ENCODE data around the gene TMEM161A. TPM values are rescaled to one million over a fixed set of nuclear protein-coding genes. Genes with fewer than 3 reads are reported as not detected.

TMEM161A gene
- total RNA-seq, 1 experiment from 2014 or later = 76.0 TPM

DNA sequence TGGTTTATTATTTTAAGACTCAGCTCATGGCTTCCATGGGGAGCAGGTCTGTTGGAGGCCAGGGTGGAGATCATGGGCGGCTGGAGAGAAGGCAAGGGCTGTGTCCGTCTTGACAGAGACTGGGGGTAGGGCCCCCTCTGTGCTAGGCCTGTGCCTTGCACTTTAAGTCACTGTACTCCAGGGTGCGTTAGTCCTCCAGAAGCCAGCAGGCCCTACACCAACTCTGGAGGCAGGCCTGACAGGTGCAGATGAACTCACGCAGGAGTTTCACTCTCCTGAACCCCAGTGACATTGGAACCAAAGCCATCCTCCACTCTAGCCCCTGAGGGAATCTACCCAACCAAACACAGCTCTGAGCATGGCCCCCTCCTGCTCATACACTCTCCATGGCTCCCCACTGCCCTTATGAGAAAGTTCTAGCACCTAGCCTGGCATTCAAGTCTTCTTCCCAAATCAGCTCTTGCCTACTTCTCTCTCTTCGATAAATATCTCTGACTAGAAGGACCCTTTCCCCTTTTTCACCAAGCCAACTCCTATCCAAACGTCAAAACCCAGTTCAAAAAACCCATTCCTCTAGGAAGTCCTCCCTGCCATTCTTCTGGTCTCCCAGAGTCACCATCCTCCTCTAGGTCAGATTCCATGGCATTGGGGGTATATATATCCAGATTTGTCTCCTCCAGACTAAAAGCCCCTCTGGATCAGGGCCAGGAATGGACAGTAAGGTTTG, 16.7 kb upstream of the TMEM161A start:
- no peak overlapping the region for H2AFZ ChIP-seq (ENCODE audit: low read depth, low read length, poor library complexity, severe bottlenecking)
- H3K79me2 ChIP-seq (ENCODE audit: insufficient read depth, low read length) = no peaks in the 10 kb centered on the region
- no peak overlapping the region for H3K4me2 ChIP-seq (ENCODE audit: low read length)
- POLR2A ChIA-PET = interaction anchor here (1.0 kb wide), 1 partner anchor 9 kb away, joined by 3 read pairs; no protein-coding TSS in a partner anchor
- RAD21 ChIA-PET (ENCODE audit: low non-redundant PET in 1 of 2, low total read pairs in 2 of 2, uncharacterized antibody in 2 of 2, unreplicated experiment in 2 of 2) = no interaction called here
- no TSS peak for BruUV-seq (replicated peaks)
- H3K27me3 ChIP-seq (ENCODE audit: insufficient read depth, low read length) = no peaks in the 10 kb centered on the region
- no peak overlapping the region for H3K9ac ChIP-seq (ENCODE audit: low read length)
- no peaks in the 10 kb centered on the region for H3K9me2 ChIP-seq (ENCODE audit: insufficient read depth)
- H3K4me3 ChIP-seq (replicated peaks in 1 of 2; ENCODE audit: low read depth in 1 of 2, low read length in 2 of 2) = no peak overlapping the region
- no peak for ATAC-seq
- TF ChIP-seq EZH2phosphoT487 (IDR thresholded peaks at IDR 0.05; ENCODE audit: borderline replicate concordance) (no peak), ELF1 (IDR thresholded peaks at IDR 0.05; ENCODE audit: borderline replicate concordance, low read depth) (no peak), CEBPB (IDR thresholded peaks at IDR 0.05; ENCODE audit: low read depth) (no peak), EGR1 (IDR thresholded peaks at IDR 0.05; ENCODE audit: low read depth) (no peak), SRF (IDR thresholded peaks at IDR 0.05; ENCODE audit: low read depth) (no peak), YY1 (IDR thresholded peaks at IDR 0.05; ENCODE audit: extremely low read depth, insufficient replicate concordance, low read depth, low read length) (no peak), SP1 (IDR thresholded peaks at IDR 0.05; ENCODE audit: low read depth) (no peak), SIN3A (IDR thresholded peaks at IDR 0.05; ENCODE audit: low read depth) (no peak), ZFX (IDR thresholded peaks at IDR 0.05) (no peak), TCF7L2 (IDR thresholded peaks at IDR 0.05; ENCODE audit: borderline replicate concordance, extremely low read depth, insufficient read depth, insufficient read length) (no peak), CBX3 (IDR thresholded peaks at IDR 0.05; ENCODE audit: low read depth) (no peak), JUND (IDR thresholded peaks at IDR 0.05) (no peak), EZH2 (IDR thresholded peaks at IDR 0.05) (no peak), ZNF274 (IDR thresholded peaks at IDR 0.05; ENCODE audit: low read depth, low read length) (no peak), POLR2AphosphoS5 (IDR thresholded peaks at IDR 0.05; ENCODE audit: low read depth, low read length) (no peak), RAD21 (IDR thresholded peaks at IDR 0.05; ENCODE audit: low read depth) (no peak)
- CTCF ChIA-PET = no interaction called here
- H3K27ac ChIP-seq (ENCODE audit: low read depth, low read length) = no peak overlapping the region
- no peaks in the 10 kb centered on the region for H3K4me1 ChIP-seq (ENCODE audit: control insufficient read depth in 1 of 2, insufficient read depth in 2 of 2, low read length in 2 of 2)
- H3K9me3 ChIP-seq (ENCODE audit: control insufficient read depth in 1 of 2, insufficient read depth in 1 of 2, low read depth in 1 of 2, low read length in 2 of 2) = no peaks in the 10 kb centered on the region
- no peaks in the 10 kb centered on the region for H4K20me1 ChIP-seq (ENCODE audit: insufficient read depth)
- DNase-seq (ENCODE audit: low read depth, low spot score) = no peak
- intact Hi-C loops (cut with micrococcal nuclease) = no loop called here
- no peaks in the 10 kb centered on the region; a peak in 1 of 4 replicates for H3K36me3 ChIP-seq (ENCODE audit: control insufficient read depth in 1 of 2, insufficient read depth in 2 of 2, low read length in 2 of 2)
